SK-N-SH (cell line): ENCODE results near the gene REPS2. TPM values are rescaled to one million over a fixed set of nuclear protein-coding genes. Genes with fewer than 3 reads are reported as not detected.

Experiments used
- CTCF ChIA-PET: fragments of 300-600, 350-600 bp; formaldehyde crosslinking; extraction: SDS; loops from one replicate; lab custom pipeline; 2021; lab: Yijun Ruan, JAX
- POLR2A ChIA-PET: fragments of 350-600 bp; sonication (Branson Sonifier 250); formaldehyde crosslinking; extraction: SDS; loops from one replicate; lab custom pipeline; 2020; ENCODE audit warnings: antibody characterized with exemption, inconsistent platforms; lab: Yijun Ruan, JAX
- DNase-seq: peaks from one replicate; pipeline ENCODE4 v3.0.0; 2012
- H2AFZ ChIP-seq: fragments of 200-600 bp; sonication (generic); 2 replicates; pipeline ENCODE4 v1.8.1; 2016; ENCODE audit warnings: antibody characterized with exemption, mild to moderate bottlenecking, low read depth
- H3F3A ChIP-seq: fragments of 200-600 bp; sonication (generic); replicated peaks from 2 replicates; pipeline ENCODE3; 2016; ENCODE audit warnings: antibody characterized with exemption, mild to moderate bottlenecking; ENCODE audit not compliant: insufficient read depth
- H3K27ac ChIP-seq, 2 experiments: fragments of 200-500 bp in 1 of 2; fragments of 200-600 bp in 1 of 2; sonication (Bioruptor generic) in 1 of 2; sonication (generic), shearing (Covaris generic) in 1 of 2; 2 replicates each; pipeline versions ENCODE4 v1.5.1 to v1.6.1; 2014 to 2016; ENCODE audit warnings: low read depth in 2 of 2, inconsistent platforms in 1 of 2, low read length in 1 of 2, mild to moderate bottlenecking in 1 of 2, mixed read lengths in 1 of 2
- H3K27me3 ChIP-seq: fragments of 200-600 bp; sonication (generic), shearing (Covaris generic); 2 replicates; pipeline ENCODE4 v1.6.1; 2016; ENCODE audit warnings: mixed run types; ENCODE audit not compliant: insufficient read depth
- H3K36me3 ChIP-seq, 2 experiments: fragments of 200-500 bp in 1 of 2; fragments of 200-600 bp in 1 of 2; sonication (Bioruptor generic) in 1 of 2; sonication (generic) in 1 of 2; replicated peaks in 1 of 2; 2 replicates each; pipeline versions ENCODE3 to v1.5.1; 2014 to 2016; ENCODE audit warnings: low read length in 1 of 2, mild to moderate bottlenecking in 1 of 2; ENCODE audit not compliant: insufficient read depth in 2 of 2, control insufficient read depth in 1 of 2
- H3K4me1 ChIP-seq, 2 experiments: fragments of 200-500 bp in 1 of 2; fragments of 200-600 bp in 1 of 2; sonication (Bioruptor generic) in 1 of 2; sonication (generic), shearing (Covaris generic) in 1 of 2; 2 replicates each; pipeline versions ENCODE4 v1.5.1 to v1.6.1; 2014 to 2016; ENCODE audit warnings: low read depth in 1 of 2, low read length in 1 of 2, mixed run types in 1 of 2; ENCODE audit not compliant: insufficient read depth in 2 of 2, control insufficient read depth in 1 of 2
- H3K4me2 ChIP-seq: fragments of 200-600 bp; sonication (generic), shearing (Covaris generic); 2 replicates; pipeline ENCODE4 v1.6.1; 2017; ENCODE audit warnings: mixed run types
- H3K4me3 ChIP-seq, 2 experiments: fragments of 200-500 bp in 1 of 2; fragments of 200-600 bp in 1 of 2; sonication (Bioruptor generic) in 1 of 2; sonication (generic), shearing (Covaris generic) in 1 of 2; 2 replicates each; pipeline versions ENCODE4 v1.5.1 to v1.8.1; 2014 to 2016; ENCODE audit warnings: low read depth in 2 of 2, inconsistent platforms in 1 of 2, low read length in 1 of 2, mild to moderate bottlenecking in 1 of 2, mixed read lengths in 1 of 2, moderate library complexity in 1 of 2
- H3K79me2 ChIP-seq: fragments of 200-600 bp; sonication (generic); 2 replicates; pipeline ENCODE4 v1.8.1; 2017; ENCODE audit warnings: mild to moderate bottlenecking; ENCODE audit not compliant: insufficient read depth
- H3K9ac ChIP-seq: fragments of 200-600 bp; sonication (generic); 2 replicates; pipeline ENCODE4 v1.6.1; 2017; ENCODE audit warnings: mixed run types
- H3K9me2 ChIP-seq: fragments of 200-600 bp; sonication (generic); 2 replicates; pipeline ENCODE4 v1.6.1; 2017; ENCODE audit warnings: mixed run types
- H3K9me3 ChIP-seq: fragments of 200-600 bp; sonication (generic); 2 replicates; pipeline ENCODE4 v1.6.1; 2017; ENCODE audit warnings: mixed run types, mild to moderate bottlenecking, moderate library complexity
- H4K20me1 ChIP-seq: fragments of 200-600 bp; sonication (generic); 2 replicates; pipeline ENCODE4 v1.6.1; 2017; ENCODE audit warnings: mild to moderate bottlenecking, mixed run types; ENCODE audit not compliant: insufficient read depth
- CHD2 ChIP-seq: fragments of 150-350 bp; IDR thresholded peaks from 2 replicates; pipeline ENCODE4 v1.6.1; 2018; ENCODE audit warnings: low read length; ENCODE audit not compliant: partially characterized antibody
- CTCF ChIP-seq: fragments of 200-600 bp; sonication (generic); IDR thresholded peaks from 2 replicates; pipeline ENCODE4 v1.6.1; 2017; ENCODE audit warnings: antibody characterized with exemption, mild to moderate bottlenecking, moderate library complexity
- EZH2phosphoT487 ChIP-seq: fragments of 200-600 bp; sonication (generic); IDR thresholded peaks from 2 replicates; pipeline ENCODE4 v1.6.1; 2017; ENCODE audit warnings: low read depth, mixed run types, mild to moderate bottlenecking, antibody characterized with exemption, moderate library complexity, borderline replicate concordance
- FOSL2 ChIP-seq: IDR thresholded peaks from 2 replicates; pipeline ENCODE4 v1.4.0; 2012; ENCODE audit warnings: low read depth, mild to moderate bottlenecking, moderate library complexity, borderline replicate concordance
- FOXM1 ChIP-seq: IDR thresholded peaks from 2 replicates; pipeline ENCODE4 v1.4.0; 2012; ENCODE audit warnings: low read depth, mild to moderate bottlenecking
- GABPA ChIP-seq: IDR thresholded peaks from 2 replicates; pipeline ENCODE4 v1.4.0; 2012; ENCODE audit warnings: low read depth, mild to moderate bottlenecking
- GATA2 ChIP-seq: sonication (generic); formaldehyde crosslinking; IDR thresholded peaks from 2 replicates; pipeline ENCODE4 v1.5.0; 2020; ENCODE audit warnings: mild to moderate bottlenecking, missing genetic modification reagents
- MXI1 ChIP-seq: IDR thresholded peaks from 2 replicates; pipeline ENCODE4 v1.6.1; 2012; ENCODE audit warnings: mild to moderate bottlenecking, low read depth, low read length, improper control_type of control experiment
- NFIC ChIP-seq: IDR thresholded peaks from 2 replicates; pipeline ENCODE4 v1.4.0; 2012; ENCODE audit warnings: borderline replicate concordance
- NRF1 ChIP-seq: IDR thresholded peaks from 2 replicates; pipeline ENCODE4 v1.6.1; 2012; ENCODE audit warnings: low read depth, mild to moderate bottlenecking, low read length
- PBX3 ChIP-seq: IDR thresholded peaks from 2 replicates; pipeline ENCODE4; 2012
- RCOR1 ChIP-seq: fragments of 150-350 bp; IDR thresholded peaks from 2 replicates; pipeline ENCODE4 v1.6.1; 2017; ENCODE audit warnings: antibody characterized with exemption, low read length
- RXRA ChIP-seq: IDR thresholded peaks from 2 replicates; pipeline ENCODE4 v1.4.0; 2012; ENCODE audit warnings: low read depth, mild to moderate bottlenecking, borderline replicate concordance
- SMC3 ChIP-seq: IDR thresholded peaks from 2 replicates; pipeline ENCODE4 v1.6.1; 2012; ENCODE audit warnings: low read depth, low read length, improper control_type of control experiment
- TAF1 ChIP-seq: IDR thresholded peaks from 2 replicates; pipeline ENCODE4 v1.6.1; 2012; ENCODE audit warnings: low read depth, mild to moderate bottlenecking, low read length, moderate library complexity, borderline replicate concordance
- TCF12 ChIP-seq: IDR thresholded peaks from 2 replicates; pipeline ENCODE4 v1.4.0; 2012
- TEAD4 ChIP-seq: IDR thresholded peaks from 2 replicates; pipeline ENCODE4 v1.4.0; 2012; ENCODE audit warnings: mild to moderate bottlenecking, borderline replicate concordance; ENCODE audit not compliant: insufficient read depth
- YY1 ChIP-seq: IDR thresholded peaks from 2 replicates; pipeline ENCODE4 v1.4.0; 2012; ENCODE audit warnings: low read depth, mild to moderate bottlenecking
- WGBS: methylation state at CpG from one replicate; pipeline ENCODE4 v1.1.6; 2017; ENCODE audit warnings: low lambda C conversion rate; 5-methylcytosine and 5-hydroxymethylcytosine counted together
- polyA plus RNA-seq, 3 experiments: library from polyadenylated mRNA; depleted of rRNA; stranded (reverse); fragments of >200 nt; gene quantifications; 2 replicates each; pipeline ENCODE4 v1.2.3, GENCODE V29; 2012
- TF ChIP-seq, protein P1 (sequence below): fragments of 150-350 bp; IDR thresholded peaks from 2 replicates; pipeline ENCODE4 v1.6.1; 2017; ENCODE audit warnings: antibody characterized with exemption, low read length, low read depth, borderline replicate concordance
- TF ChIP-seq, protein P2 (sequence below): fragments of 150-350 bp; IDR thresholded peaks from 2 replicates; pipeline ENCODE4 v1.6.1; 2016; ENCODE audit warnings: mild to moderate bottlenecking, low read depth, low read length

REPS2 gene
- polyA plus RNA-seq, 1 of the 3 experiments (the other 2 are of a cell fraction): 0.62 TPM

- H3K36me3 ChIP-seq: no peaks in the 10 kb centered on the region
- H3K4me3 ChIP-seq: no peak overlapping the region
- CTCF ChIA-PET: no interaction called here
- H3K9me2 ChIP-seq: no peaks in the 10 kb centered on the region
- no peaks in the 10 kb centered on the region for H3K79me2 ChIP-seq
- TF ChIP-seq RCOR1: no peak
- TF ChIP-seq SMC3: no peak
- no peak for TF ChIP-seq CHD2
- TF ChIP-seq PBX3: no peak
- no peak for TF ChIP-seq TCF12
- no peak for TF ChIP-seq CTCF
- TF ChIP-seq TAF1: no peak
- no peak for TF ChIP-seq TEAD4
- TF ChIP-seq, protein P1, sequence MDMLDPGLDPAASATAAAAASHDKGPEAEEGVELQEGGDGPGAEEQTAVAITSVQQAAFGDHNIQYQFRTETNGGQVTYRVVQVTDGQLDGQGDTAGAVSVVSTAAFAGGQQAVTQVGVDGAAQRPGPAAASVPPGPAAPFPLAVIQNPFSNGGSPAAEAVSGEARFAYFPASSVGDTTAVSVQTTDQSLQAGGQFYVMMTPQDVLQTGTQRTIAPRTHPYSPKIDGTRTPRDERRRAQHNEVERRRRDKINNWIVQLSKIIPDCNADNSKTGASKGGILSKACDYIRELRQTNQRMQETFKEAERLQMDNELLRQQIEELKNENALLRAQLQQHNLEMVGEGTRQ: no peak
- TF ChIP-seq EZH2phosphoT487: no peak
- no peak for TF ChIP-seq FOSL2
- TF ChIP-seq RXRA: no peak
- no peak for TF ChIP-seq GABPA
- TF ChIP-seq MXI1: no peak
- no peak for TF ChIP-seq NFIC
- no peak for TF ChIP-seq GATA2 (CRISPR knock-in tag)
- TF ChIP-seq, protein P2, sequence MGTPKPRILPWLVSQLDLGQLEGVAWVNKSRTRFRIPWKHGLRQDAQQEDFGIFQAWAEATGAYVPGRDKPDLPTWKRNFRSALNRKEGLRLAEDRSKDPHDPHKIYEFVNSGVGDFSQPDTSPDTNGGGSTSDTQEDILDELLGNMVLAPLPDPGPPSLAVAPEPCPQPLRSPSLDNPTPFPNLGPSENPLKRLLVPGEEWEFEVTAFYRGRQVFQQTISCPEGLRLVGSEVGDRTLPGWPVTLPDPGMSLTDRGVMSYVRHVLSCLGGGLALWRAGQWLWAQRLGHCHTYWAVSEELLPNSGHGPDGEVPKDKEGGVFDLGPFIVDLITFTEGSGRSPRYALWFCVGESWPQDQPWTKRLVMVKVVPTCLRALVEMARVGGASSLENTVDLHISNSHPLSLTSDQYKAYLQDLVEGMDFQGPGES: no peak
- no peak for TF ChIP-seq YY1
- no peak for TF ChIP-seq FOXM1
- no peak for TF ChIP-seq NRF1
- TF ChIP-seq, all 33 proteins: peak for 0
- Histone ChIP-seq H3K27ac (no peak overlapping the region), H4K20me1 (no peaks in the 10 kb centered on the region), H3F3A (no peaks in the 10 kb centered on the region), H3K4me1 (no peaks in the 10 kb centered on the region; a peak in 1 of 4 replicates), H2AFZ (no peak overlapping the region), H3K4me2 (no peak overlapping the region), H3K27me3 (no peaks in the 10 kb centered on the region), H3K9me3 (no peaks in the 10 kb centered on the region), H3K9ac (no peak overlapping the region)
- DNase-seq: no peak
- POLR2A ChIA-PET: interaction anchor here (0.6 kb wide), 1 partner anchor 199 kb away, joined by 3 read pairs; no protein-coding TSS in a partner anchor
- 37% methylated on average over 3 of the region's 3 CpGs for WGBS
Observed at GRCh38 chrX:17182317-17182716, 235.9 kb downstream of the REPS2 start.
